ENCODE data around the gene TMEM125. TPM values are rescaled to one million over a fixed set of nuclear protein-coding genes. Genes with fewer than 3 reads are reported as not detected.

The TMEM125 gene
- total RNA-seq, 1 experiment from 2014 or later: not detected

DNA sequence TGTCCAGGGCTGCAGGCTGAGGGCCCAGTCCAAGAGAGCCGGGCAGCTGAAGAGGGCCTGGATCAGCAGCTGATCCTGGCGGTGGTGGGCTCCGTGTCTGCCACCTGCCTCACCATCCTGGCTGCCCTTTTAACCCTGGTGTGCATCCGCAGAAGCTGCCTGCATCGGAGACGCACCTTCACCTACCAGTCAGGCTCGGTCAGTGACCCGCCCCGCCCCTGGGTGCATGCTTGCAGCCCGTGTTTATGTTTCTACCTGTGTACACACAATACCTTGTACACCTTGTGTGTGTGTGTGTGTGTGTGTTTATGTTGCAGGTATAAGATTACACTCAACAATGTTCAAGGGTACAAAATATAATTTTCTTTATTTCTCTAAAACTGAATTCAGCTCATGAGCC, 44.0 kb downstream of the TMEM125 start:
- H3K4me3 ChIP-seq: no peak overlapping the region
- H3K9me3 ChIP-seq (replicated peaks): no peaks in the 10 kb centered on the region
- DNase-seq: no peak
- H3K4me1 ChIP-seq: no peaks in the 10 kb centered on the region
- no peak overlapping the region for H3K27ac ChIP-seq
- H3K36me3 ChIP-seq: no peaks in the 10 kb centered on the region
- peaks cover 3% of the 10 kb centered on the region; the same call in 1 of the 2 replicates for H3K27me3 ChIP-seq

DNA sequence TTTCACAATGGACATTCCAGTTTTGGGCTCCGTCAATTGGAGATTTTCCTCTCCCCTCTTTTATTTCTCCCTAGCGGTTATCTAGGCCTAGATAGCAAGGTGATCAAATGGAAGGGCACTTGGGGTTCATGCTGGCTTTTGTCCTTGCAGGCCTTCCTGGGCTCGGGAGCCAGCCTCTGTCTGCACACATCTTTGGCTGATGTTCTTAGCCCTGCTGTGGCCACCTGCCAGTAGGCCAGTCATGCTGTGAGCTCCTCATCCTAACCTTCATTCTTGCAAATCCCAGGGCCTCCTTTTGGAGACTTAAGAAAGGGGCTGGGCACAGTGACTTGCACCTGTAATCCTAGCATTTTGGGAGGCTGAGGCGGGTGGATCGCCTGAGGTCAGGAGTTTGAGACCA, 44.5 kb downstream of the TMEM125 start:
- Histone ChIP-seq H3K4me1 (no peaks in the 10 kb centered on the region), H3K9me3 (replicated peaks) (no peaks in the 10 kb centered on the region), H3K27ac (no peak overlapping the region), H3K36me3 (no peaks in the 10 kb centered on the region), H3K4me3 (no peak overlapping the region), H3K27me3 (no peaks in the 10 kb centered on the region)
- DNase-seq: no peak

DNA sequence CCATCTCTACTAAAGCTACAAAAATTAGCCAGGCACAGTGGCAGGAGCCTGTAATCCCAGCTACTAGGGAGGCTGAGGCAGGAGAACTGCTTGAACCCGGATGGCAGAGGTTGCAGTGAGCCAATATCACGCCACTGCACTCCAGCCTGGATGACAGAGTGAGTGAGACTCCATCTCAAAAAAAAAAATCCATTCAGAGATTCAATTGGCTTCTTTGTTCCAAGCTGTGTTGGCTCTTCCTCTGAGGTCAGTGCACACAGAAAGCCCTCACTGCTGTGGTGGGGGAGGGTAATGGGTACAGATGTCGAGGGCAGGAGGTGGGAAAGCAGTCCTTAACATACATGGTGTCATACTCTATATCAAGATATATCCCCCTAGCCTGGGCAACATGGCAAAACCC, 45.7 kb downstream of the TMEM125 start:
- DNase-seq: no peak
- H3K27ac ChIP-seq: no peak overlapping the region

DNA sequence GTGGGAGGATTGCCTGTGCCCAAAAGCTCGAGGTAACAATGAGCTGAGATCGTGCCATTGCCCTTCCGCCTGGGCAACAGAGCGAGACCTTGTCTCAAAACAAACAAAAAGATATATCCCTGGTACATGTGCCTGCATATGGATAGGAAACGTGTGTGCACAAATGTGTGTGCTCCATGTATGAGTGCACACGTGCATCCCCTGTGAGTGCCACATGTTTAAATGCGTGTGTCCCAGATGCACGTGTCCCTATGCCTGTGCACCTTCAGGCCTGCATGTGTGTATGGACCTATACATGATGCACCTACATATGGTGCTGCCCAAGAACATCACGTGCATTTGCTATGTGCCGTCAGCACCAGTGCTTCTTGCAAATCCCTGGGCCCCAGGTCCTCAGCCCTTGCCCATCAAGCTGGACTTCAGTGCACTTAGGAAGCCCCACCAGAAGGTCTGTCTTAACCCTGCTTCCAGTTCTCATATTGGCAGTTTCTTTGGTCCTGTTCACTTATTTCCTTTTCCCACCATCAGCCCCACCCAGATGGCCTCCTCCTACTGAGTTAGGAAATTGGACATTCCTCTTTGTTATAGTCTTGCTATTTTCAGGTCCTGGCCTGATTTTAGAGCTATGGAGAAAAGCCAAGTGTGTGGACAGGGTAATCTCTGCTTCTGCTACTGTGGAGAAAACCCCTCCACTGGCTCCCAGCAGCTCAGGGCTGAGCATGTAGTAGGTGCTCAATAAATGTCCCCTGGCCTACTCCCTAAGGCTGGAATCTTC, 46.4 kb downstream of the TMEM125 start:
- Histone ChIP-seq H3K9me3 (replicated peaks) (no peaks in the 10 kb centered on the region), H3K27ac (no peak overlapping the region), H3K4me1 (no peaks in the 10 kb centered on the region), H3K36me3 (no peaks in the 10 kb centered on the region), H3K27me3 (no peaks in the 10 kb centered on the region), H3K4me3 (no peak overlapping the region)
- DNase-seq: no peak

More for the DNA sequence above, 45.7 kb downstream of the TMEM125 start:
- no peaks in the 10 kb centered on the region for H3K36me3 ChIP-seq
- H3K4me3 ChIP-seq: no peak overlapping the region
- no peaks in the 10 kb centered on the region for H3K27me3 ChIP-seq
- H3K4me1 ChIP-seq: no peaks in the 10 kb centered on the region
- no peaks in the 10 kb centered on the region for H3K9me3 ChIP-seq (replicated peaks)

DNA sequence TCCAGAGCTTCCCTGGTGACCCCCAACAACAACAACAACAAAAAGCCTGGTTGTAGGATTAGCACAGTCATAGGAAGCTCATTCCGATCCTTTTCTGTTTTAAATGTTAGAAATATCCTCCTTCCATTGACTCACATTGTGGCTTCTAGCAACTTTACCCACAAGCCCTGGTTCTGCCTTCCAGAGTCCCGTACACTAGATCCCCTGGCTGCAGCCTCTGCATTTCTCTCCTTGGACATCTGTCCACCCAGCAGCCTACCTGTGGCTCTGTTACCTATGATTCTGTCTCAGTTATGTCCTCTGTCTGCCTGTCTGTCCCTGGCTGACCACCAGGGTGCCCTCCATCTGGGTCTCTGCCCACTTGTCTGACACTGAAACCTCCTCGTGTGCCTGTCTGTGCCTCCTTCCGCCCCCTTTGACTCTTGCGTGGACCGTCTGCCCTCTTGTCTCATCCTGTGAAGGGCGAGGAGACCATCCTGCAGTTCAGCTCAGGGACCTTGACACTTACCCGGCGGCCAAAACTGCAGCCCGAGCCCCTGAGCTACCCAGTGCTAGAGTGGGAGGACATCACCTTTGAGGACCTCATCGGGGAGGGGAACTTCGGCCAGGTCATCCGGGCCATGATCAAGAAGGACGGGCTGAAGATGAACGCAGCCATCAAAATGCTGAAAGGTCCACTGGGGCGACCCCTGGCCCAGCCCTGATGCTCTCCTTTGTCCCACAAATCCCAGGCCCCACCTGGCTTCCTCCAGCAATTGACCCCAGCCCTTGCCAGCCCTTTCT, 47.1 kb downstream of the TMEM125 start:
- no peaks in the 10 kb centered on the region for H3K27me3 ChIP-seq
- no peak for DNase-seq
- H3K36me3 ChIP-seq: no peaks in the 10 kb centered on the region
- no peak overlapping the region for H3K27ac ChIP-seq
- no peak overlapping the region for H3K4me3 ChIP-seq
- H3K4me1 ChIP-seq: no peaks in the 10 kb centered on the region
- H3K9me3 ChIP-seq (replicated peaks): no peaks in the 10 kb centered on the region

DNA sequence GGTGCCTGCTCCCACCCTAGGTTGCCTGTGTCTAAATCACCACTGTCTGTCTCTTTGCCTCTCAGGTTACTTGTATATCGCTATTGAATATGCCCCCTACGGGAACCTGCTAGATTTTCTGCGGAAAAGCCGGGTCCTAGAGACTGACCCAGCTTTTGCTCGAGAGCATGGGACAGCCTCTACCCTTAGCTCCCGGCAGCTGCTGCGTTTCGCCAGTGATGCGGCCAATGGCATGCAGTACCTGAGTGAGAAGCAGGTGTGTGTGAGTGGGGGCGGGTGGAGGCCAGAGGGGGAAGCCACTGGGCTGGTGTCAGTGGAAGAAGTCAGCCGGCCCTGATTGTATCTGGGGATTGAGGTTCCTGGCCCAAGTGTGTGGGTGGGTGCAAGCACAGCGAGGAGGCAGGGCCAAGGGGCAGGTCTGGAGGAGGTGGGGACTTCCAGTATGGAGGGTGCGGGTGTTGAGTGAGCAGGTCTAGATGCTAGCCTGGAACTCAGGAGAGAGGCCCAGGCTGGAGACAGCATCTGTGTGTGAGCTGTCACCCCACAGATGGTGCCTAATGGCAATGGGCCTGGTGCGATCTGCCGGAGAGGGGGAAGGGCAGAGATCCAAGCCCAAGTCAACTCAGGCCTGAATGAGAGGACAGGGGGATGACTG, 48.2 kb downstream of the TMEM125 start:
- Histone ChIP-seq H3K36me3 (no peaks in the 10 kb centered on the region), H3K27ac (no peak overlapping the region), H3K4me1 (no peaks in the 10 kb centered on the region), H3K27me3 (no peaks in the 10 kb centered on the region), H3K4me3 (no peak overlapping the region), H3K9me3 (replicated peaks) (no peaks in the 10 kb centered on the region)
- no peak for DNase-seq

DNA sequence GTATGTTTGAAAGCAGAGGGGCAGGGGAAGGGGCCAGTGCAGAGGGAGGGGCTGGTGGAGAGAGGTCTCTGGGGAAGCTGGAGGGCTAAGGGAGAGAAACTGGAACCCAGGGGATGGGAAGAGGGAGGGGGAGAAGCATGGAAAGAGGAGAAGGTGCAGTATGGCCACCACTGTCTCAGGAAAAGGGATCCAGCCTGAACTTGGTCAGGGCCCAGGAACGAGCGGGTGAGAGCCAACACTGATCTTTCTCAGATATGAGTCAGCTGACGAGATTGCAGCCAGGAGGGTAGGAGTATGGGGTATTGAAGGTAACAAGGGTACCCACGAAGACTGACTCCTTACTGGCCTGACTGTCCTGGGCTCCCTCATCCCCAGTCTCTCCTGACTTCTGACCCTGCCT, 49.0 kb downstream of the TMEM125 start:
- H3K27me3 ChIP-seq: no peaks in the 10 kb centered on the region
- no peak for DNase-seq

DNA sequence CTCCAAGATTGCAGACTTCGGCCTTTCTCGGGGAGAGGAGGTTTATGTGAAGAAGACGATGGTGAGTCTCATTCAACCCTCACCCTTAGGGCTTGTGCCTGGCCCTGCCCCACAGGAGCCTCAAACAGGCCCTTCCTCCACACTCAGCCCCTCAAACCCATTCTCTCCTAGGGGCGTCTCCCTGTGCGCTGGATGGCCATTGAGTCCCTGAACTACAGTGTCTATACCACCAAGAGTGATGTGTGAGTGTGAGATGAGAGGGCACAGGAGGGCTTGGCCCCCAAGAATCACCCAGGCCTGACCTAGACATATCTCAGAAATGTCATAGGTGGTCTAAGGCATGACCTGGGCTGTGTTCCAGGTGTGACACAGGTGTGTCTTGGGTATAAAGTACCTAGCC, 49.5 kb downstream of the TMEM125 start:
- Histone ChIP-seq H3K36me3 (no peaks in the 10 kb centered on the region), H3K4me3 (no peak overlapping the region), H3K27ac (no peak overlapping the region), H3K4me1 (no peaks in the 10 kb centered on the region), H3K9me3 (replicated peaks) (no peaks in the 10 kb centered on the region), H3K27me3 (no peaks in the 10 kb centered on the region)
- no peak for DNase-seq

More for the DNA sequence above, 49.0 kb downstream of the TMEM125 start:
- Histone ChIP-seq H3K4me3 (no peak overlapping the region), H3K9me3 (replicated peaks) (no peaks in the 10 kb centered on the region), H3K36me3 (no peaks in the 10 kb centered on the region), H3K4me1 (no peaks in the 10 kb centered on the region), H3K27ac (no peak overlapping the region)

DNA sequence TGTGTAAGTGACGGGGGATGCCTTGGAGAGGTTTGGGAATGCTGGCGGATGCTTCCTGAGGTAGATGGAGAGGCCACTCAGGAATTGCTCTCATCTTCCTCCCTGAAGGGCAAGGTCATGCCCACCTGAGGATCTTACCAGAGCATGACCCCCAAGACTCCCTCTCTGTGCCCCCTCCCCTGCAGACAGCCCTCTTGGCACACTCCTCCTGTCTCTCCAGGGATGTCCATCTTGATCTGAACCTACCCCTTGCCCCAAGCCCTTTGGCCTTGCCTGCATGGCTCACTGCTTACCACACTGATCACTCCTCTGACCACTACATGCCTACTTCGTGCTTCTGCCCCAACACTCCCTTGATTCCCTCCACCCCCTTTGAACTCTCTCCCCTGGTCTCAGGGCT, 50.0 kb downstream of the TMEM125 start:
- Histone ChIP-seq H3K36me3 (no peaks in the 10 kb centered on the region), H3K27ac (no peak overlapping the region), H3K9me3 (replicated peaks) (no peaks in the 10 kb centered on the region), H3K4me3 (no peak overlapping the region), H3K4me1 (no peaks in the 10 kb centered on the region), H3K27me3 (no peaks in the 10 kb centered on the region)
- DNase-seq: no peak

DNA sequence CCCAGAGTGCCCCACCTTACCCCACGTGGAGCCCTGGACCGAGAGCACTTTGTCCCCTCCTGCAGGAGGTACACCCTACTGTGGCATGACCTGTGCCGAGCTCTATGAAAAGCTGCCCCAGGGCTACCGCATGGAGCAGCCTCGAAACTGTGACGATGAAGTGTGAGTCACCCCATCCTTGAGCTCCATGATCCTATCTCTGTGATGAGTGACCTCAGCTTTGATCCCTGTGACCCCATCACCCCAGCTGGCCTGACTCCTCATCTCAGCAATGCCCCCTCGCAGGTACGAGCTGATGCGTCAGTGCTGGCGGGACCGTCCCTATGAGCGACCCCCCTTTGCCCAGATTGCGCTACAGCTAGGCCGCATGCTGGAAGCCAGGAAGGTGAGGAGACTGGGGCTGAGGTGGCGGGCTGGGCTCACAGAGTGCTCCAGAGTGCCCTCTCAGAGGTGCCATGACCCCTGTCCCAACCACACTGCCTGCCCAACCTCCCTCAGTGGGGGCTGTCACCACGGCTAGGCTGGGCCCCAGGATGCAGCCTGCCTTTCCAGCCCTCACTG, 51.6 kb downstream of the TMEM125 start:
- H3K4me3 ChIP-seq: no peak overlapping the region
- no peaks in the 10 kb centered on the region for H3K27me3 ChIP-seq

DNA sequence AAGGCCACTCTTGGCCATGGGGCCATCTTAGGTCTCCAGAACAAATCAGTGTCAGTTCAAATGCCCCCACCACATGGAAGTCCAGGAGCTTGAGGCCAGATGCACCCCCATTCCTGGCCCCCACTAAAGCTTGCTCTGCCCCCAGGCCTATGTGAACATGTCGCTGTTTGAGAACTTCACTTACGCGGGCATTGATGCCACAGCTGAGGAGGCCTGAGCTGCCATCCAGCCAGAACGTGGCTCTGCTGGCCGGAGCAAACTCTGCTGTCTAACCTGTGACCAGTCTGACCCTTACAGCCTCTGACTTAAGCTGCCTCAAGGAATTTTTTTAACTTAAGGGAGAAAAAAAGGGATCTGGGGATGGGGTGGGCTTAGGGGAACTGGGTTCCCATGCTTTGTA, 52.7 kb downstream of the TMEM125 start:
- Histone ChIP-seq H3K4me1 (no peaks in the 10 kb centered on the region), H3K36me3 (no peaks in the 10 kb centered on the region), H3K27ac (no peak overlapping the region), H3K27me3 (no peaks in the 10 kb centered on the region), H3K4me3 (no peak overlapping the region), H3K9me3 (replicated peaks) (no peaks in the 10 kb centered on the region)
- no peak for DNase-seq

More for the DNA sequence above, 51.6 kb downstream of the TMEM125 start:
- no peaks in the 10 kb centered on the region for H3K36me3 ChIP-seq
- H3K27ac ChIP-seq: no peak overlapping the region
- DNase-seq: no peak
- no peaks in the 10 kb centered on the region for H3K9me3 ChIP-seq (replicated peaks)
- no peaks in the 10 kb centered on the region for H3K4me1 ChIP-seq

Other genes with a start within 250 kb of the TMEM125 start
- 95.8 and 97.2 TPM in 2 replicates for gene EBNA1BP2, start 97.7 kb upstream of the TMEM125 start, total RNA-seq (2014; rRNA removed; shearing (Covaris generic))
- 0.04 TPM in 1 of 2 replicates, not detected in the other for gene CFAP57, start 97.7 kb upstream of the TMEM125 start, total RNA-seq (2014; rRNA removed; shearing (Covaris generic))
- not detected in 2 replicates for gene C1orf210, start 15.6 kb downstream of the TMEM125 start, total RNA-seq (2014; rRNA removed; shearing (Covaris generic))
- gene TIE1, start 31.0 kb downstream of the TMEM125 start, total RNA-seq (2014; rRNA removed; shearing (Covaris generic)): 0.61 and 1.5 TPM in 2 replicates
- gene MPL, start 67.8 kb downstream of the TMEM125 start, total RNA-seq (2014; rRNA removed; shearing (Covaris generic)): not detected in 2 replicates
- 181 and 185 TPM in 2 replicates for gene CDC20, start 89.0 kb downstream of the TMEM125 start, total RNA-seq (2014; rRNA removed; shearing (Covaris generic))
- gene ELOVL1, start 98.0 kb downstream of the TMEM125 start, total RNA-seq (2014; rRNA removed; shearing (Covaris generic)): 43.5 and 46.3 TPM in 2 replicates
- 33.9 and 39.3 TPM in 2 replicates for gene MED8, start 119.8 kb downstream of the TMEM125 start, total RNA-seq (2014; rRNA removed; shearing (Covaris generic))
- 15.5 and 19.5 TPM in 2 replicates for gene SZT2, start 119.9 kb downstream of the TMEM125 start, total RNA-seq (2014; rRNA removed; shearing (Covaris generic))
- gene HYI, start 183.9 kb downstream of the TMEM125 start, total RNA-seq (2014; rRNA removed; shearing (Covaris generic)): 0.23 TPM in 1 of 2 replicates, not detected in the other

All from SJCRH30 (cell line).